ENCODE measurements around the gene PIGM.

PIGM gene

DNA sequence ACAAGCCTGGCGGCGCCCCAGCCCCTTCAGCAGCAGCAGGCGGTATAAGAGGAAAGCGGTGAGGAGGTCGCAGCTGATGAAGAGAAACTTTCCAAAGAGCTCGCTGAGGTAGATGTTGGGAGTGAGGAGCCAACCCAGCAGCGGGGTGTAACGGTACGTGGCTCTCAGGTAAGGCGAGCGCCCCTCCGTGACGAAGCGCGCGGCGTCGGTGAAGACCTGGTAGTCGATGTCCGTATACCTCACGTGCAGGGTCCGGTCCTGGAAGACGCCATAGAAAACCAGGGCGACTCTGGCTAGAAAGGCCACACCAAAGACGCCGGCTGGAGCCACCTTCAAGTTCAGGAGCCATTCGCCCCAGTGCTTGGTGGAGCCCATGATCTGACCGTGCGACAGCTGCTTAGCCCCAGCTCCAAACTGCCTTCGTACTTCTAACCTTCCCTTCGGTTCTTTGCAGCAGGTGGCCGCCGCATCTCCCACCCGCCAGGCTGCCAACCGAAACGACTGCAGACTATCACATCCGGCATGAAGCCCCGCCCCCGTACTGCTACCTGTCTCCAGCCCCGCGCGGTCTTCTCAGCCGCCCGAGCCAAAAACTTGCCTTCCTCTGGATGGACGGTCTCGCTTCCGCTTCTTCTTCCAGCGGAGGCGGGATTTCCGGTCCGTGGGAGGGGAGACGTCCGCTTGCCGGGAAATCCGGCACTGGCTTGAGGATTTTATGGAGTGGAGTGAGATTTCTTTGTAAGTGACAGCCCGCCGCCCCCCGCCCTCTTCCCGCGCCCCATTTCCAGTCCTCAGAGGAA is at the start of gene PIGM:
TSS of gene PIGM (minus strand) at position 626 of the 800 bp plus-strand sequence. CDS start at position 375, 251 bp downstream.
- peak; percentile 96 for DNase-seq

DNA sequence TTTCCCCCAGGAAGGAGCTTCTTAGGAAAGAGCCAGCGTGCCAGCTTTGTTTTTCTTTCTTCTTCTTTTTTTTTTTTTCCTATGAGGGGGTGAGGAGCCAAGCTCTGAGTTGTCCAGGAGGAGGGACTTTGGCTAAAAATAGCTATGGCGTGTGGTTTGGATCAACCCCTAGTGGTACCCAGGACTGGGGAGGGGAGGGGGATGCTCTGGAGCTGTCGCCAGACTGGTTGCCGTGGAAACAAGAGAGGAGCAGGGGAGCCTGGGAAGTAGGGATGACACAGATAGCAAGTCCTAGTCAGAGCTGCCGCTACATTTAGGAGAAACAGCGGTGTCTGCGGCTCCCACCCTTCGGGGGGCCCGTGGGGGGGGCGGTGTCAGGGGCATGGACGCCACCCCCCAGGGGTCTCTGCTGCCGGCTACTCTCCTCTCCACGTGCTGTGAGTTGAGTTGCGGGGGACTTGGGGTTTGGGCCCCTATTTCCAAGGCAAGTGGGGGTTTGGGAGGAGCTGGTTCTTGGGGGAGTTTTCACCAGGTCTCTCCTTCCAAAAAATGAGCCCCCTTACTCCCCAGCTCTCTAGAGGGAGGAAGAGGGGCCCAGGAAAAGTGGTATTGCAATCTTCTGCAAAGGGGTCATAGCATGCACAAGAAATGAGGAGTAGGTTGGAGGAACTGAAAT is 49.6 kb upstream of the PIGM start, which contains the start of gene KCNJ9:
TSS of gene KCNJ9 (plus strand) at position 278 of the 676 bp plus-strand sequence. CDS start 2,493 bp downstream, outside the sequence.
- no peak for DNase-seq

DNA sequence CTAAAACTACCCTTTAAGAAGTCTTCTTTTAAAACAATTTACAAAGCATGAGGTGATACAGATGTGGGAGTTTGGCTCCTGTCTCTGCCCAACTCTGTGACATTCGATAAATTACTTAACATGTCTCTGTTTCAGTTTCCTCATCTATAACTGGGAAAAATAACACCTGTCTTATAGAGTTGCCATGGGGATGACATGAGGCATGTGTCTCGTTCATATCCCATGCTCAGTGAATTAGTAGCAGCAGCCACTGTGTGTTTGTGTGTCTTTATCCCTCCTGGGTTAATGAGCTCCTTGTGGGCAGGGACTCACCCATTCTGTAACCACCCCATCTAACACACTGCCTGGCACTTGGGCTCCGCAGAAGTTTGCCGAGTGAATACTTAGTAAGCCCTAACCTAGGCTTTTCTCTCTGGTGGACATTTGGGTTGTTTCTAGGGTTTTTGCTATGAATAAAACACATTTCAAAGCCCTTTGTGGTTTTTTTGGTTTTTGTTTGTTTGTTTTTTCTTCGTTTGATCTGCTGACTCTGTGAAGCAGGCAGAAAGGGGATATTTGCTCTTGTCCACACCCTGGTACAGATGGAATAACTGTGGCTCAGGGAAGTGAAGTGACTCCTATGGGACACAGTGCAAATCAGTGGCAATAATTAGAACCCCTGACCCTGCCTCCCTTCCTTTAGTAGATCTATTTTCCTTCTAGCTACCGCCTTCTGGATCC is 48.8 kb upstream of the PIGM start:
- no peak for DNase-seq

DNA sequence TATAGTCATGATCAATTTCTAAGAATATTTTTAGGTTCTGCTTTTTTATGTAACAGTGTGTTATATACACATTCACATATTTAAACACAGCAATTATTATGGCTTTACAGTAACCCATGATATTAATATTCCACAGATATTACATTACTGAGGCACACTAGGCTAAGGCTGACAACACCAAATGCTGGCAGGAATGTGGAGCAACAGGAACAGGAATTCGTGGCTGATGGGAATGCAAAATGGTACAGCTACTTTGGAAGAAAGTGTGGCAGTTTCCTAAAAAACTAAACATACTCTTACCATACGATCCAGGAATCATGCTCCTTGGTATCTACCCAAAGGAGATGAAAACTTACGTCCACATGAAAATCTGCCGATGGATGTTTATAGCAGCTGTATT is 47.7 kb upstream of the PIGM start:
- no peak for DNase-seq

DNA sequence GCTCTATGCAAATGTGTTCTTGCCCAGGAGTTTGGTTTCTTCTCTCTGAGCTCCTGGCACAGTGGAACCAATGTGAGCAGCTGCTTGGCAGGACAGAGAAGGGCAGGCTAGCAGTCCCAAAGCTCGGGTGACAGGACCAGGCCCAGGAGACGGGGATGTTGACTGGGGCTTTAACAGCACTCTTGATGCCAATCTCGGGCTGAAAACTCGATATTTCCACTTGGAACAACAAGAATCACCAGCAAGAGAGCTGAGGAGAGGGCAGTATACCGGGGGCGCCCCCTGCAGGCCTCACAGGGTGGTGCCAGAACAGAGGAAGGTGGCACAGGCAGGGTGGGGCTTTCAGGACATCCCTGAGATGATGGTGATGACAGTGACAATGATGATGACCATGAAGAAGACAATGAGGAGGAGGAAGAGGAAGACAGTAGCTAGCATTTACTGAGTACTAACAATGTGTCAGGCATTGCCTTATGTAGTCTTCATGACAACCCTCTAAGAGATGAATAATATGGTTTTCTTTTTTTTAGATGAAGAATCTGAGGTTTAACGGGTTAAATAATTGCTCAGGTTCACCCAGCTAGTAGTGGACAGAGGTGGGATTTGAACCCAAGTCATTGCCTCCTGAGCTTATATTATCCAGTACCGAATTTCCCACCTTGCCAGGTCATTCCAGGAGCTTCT is 46.9 kb upstream of the PIGM start:
- DNase-seq: peak; percentile 68

DNA sequence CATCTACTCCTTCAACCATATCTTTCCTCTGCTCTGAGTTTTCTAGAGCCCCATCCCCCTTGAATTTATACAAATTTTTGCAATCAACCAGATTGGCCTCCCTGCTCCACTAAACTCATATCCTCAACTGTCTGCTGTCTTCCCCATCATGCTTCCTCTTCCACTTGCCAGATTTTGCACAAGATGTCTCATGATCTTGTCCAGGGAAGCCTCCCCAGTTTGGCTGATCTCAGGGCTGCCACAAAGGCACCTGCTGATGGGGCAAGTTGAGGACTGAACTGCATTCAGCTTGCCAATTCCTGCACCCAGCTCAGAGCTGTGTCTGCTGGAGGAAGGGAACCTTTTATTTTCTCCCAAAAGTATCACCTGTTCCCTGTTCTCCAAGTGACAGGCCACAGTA is 45.7 kb upstream of the PIGM start:
- no peak for DNase-seq

DNA sequence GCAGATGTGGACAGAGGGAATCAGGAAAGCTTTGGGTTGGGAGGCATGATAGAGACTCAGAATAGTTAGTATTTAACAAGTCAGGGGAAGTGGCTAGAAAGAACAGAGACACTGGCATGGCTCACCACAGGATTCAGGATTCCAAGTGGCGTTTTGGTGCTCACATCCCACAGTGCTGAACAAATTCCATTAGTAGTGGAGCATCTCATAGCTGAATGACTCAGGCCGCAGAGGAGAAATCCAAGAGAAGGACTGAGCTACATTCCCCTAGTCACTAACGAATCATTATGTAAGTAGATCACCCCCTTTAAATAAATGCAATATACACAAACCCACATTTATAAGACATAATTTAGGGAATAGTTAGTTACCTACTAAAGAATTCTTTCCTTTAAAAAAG is 44.5 kb upstream of the PIGM start:
- DNase-seq: no peak

DNA sequence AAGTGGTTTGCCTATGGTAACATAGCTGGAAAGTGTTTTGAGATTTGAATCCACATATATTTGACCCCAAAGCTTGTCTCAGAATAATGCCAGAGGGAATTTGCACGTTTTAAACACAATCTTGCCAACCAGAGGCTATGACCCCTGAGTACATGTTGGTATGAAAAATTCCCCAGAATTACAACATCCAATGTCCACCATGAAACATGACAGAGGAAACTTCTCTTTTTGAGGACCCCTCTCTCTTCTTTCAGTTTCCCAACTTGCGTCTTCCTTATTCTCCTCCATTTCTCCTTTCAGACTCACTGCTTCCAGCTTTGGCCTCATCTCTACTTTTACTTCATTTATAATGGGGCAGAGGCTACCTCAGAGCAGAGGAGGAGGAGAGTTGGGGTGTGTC is 44.0 kb upstream of the PIGM start:
- no peak for DNase-seq

DNA sequence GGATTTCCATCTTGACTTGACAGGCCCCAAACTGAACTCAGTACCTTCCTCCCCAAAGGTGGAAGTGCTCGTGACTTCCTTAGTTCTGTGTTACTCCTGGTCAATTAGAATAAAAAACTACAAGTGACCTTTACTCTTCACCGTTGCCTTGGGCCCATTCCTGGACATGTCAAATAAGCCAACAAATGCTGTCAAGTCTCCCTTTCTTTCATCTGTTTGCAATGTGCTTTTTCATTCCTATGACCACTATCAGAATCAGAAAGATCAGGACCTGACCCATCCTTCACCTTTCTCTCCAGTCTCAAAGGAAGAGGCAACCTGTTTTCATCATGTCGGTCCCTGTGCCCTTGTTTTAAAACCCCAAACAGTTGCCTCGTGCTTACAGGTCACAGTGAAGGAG is 43.1 kb upstream of the PIGM start:
- DNase-seq: no peak

DNA sequence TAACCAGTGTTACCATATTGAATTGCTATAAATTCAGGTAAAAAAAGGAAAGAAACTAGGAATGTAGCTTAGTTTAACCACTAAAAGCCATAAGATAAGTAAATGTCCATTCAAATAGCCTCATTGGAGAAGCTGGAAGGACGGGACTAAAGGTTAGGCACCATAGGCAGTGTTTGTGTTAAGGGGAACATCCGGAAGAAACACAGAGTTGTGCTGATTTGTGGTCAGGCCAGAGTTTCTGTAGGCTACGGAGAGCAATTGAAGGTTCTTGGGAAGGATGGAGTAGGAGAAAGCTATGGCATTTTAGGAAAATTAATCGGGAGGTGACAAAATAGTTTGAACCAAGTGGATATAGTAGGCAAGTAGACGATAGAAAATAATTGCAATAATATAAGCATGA is 39.5 kb upstream of the PIGM start:
- DNase-seq: no peak

DNA sequence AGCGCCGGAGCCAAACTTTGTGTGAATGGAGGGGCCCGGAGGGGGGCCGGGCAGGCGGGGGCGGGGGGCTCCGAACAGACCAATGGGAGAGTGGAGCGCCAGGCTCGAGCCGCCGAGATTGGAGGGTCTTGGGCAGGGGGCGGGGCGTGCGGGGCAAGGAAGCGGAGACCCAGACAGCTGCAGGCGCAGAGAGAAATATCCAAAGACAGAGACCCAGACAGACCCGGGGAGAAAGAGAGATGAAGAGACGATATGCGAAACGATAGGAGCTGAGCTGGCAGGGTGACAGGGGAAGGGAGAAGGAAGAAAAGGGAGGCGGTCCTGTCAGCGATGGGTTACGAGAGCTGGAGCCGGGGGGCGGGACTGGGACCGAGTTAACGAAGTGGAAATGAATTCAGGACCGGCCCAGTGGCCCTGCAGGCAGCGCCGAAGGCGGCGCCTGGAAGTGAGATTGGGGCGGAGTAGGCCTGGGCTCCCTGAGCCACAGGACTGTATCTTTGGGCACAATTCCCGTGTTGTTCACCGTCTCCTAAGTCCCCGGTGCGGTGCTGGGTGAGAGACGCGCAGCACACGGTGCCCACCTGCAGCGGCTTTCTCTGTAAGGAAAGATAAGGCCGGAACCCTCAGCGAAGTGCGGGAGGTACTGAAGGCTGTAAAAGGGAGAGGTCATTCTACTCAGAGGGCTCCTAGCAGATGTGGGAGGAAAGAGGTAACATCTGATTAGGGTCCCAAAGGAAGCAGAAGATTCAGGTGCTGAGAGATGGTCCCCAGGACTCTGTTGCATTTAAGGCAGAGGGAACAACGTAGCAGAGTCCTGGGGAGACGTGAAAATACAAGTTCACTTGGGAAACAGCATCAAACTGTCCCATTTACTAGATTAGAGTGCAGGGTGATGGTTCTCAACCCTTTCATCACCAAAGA is 38.7 kb upstream of the PIGM start:
- DNase-seq: peak; percentile 38

DNA sequence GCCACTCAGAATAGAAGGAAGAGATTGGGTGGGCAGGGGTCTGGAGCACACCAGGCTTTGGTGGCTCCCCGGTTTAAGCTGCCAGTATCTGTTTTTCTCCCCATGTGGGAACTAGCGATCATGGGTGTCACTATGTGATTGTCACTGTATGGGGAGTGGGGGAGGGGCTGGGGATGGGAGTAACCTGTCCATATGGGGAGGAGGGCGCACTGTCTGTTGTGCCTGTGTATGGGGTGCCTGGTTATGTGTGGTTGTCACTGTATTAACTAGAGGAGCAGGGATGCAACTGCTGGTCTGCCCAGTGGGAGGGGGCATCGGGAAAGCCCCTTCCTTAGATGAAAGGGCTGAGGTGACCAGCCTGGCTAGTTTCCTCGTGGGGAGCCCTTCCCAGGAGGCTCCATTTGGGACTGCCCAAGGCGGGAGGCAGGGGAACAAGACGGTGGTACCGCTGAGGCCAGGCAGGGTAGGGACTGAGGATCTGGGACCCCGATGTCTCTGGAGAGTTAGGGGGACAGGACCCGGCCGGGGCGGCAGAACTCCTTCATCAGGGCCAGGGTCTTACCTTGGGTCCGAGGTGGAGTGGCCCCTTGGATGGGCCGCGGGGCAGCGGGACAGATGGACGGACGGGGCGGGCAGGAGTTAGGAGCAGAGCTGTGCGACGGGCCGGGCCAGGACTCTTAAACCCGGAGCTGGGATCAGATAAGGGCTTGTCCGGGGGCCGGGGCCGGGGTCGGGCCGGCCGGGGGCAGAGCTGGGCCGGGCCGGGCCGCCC is 37.9 kb upstream of the PIGM start, which contains the start of gene KCNJ10:
TSS of gene KCNJ10 (minus strand) at position 701 of the 772 bp plus-strand sequence. CDS start 27,628 bp downstream, outside the sequence.
- no peak for DNase-seq

DNA sequence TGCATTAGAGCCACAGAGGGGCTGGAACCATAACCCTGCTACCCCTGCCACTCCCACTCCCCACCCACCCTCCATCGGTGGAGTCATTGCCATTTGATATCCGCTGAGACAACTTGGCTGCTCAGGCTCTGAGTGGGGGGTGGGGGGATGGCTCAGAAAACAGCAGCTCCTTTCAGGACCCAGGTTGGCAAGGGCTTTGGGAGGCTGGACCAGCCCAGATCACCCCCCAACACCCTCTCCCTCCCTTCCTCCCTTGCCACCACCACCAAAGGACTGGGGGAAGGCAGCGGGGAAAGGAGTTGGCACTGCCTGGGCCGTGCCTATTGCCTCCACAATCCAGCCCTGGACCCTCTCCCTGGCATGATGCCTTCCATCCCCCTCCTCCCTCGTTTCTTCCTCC is 36.4 kb upstream of the PIGM start:
- no peak for DNase-seq

DNA sequence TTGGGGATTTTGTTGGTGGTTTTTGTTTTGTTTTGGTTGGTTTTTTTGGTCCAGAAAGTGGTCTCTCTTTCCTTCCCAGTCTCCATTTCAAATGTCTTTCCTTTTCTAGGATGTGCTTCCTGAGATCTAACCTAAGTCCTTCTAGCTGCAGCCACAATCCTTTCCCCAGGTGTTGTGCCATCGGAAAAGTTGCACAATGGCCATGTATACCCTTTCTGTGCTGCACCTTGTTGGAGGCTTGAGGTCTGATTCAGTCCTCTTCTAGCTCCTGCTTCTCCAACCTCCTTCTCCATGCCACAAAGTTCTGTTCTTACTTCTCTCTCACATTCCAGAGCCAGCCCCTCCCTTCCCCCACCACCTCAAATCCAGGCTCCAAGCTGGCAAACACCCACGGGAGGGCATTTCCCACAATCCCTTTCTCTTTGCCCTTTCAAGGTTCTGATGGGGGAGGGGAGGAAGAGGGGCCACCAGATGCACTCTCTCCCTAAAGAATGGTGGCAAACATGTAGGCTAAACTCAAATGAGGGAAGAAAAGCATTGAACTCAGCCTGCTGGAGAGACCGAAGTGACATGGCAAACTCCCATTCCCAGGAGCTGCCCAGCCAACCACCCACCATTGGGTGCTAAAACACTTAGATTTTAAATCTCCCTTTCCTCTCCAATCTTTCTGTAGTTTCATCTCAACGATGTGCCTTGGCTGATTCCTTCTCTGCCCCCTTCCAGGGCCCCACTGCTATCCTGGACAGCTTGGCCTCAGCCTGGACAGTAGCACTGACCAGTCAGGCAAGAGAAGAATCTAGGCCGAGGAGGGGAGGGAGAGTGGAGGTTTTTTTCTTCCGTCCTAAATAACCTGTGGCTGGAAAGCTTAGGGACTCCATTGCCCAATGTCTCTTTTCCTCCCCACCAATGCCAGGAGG is 35.3 kb upstream of the PIGM start:
- DNase-seq: no peak

DNA sequence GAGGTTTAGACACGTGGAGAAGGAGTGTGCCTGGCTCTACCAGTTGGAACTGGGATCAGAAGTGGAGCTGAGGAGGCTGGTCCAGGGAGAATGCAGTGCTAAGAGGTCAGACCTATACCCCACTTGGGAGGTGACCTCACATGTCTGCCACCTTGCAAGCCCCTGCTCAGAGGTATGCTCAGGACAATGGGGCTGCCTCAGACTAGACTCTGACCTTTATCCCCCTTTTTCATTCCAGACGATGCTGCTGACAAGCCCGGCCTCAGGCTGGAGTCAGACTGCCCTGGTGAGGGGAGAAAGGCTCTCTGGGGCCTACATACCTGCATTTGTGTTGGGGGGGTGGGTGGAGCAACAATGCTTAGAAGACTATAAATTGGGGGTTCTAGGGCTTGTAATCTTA is 33.0 kb upstream of the PIGM start:
- DNase-seq: no peak

DNA sequence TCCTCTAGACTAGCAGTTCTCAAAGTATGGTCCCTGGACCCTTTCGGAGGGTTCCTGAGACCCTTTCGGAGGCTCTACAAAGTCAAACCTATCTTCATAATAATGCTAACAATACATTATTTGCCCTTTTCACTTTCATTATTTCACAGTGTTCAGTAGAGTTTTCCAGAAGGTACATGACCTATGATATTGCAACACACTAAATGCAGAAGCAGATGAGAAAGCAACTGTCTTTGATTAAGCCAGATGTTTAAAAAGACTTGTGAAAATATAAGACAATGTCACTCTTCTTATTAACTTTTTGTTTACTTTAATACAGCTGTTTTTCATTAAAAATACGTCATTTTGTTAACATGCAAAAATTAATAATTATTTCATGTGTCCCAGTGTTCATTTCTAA is 32.4 kb upstream of the PIGM start:
- DNase-seq: no peak

DNA sequence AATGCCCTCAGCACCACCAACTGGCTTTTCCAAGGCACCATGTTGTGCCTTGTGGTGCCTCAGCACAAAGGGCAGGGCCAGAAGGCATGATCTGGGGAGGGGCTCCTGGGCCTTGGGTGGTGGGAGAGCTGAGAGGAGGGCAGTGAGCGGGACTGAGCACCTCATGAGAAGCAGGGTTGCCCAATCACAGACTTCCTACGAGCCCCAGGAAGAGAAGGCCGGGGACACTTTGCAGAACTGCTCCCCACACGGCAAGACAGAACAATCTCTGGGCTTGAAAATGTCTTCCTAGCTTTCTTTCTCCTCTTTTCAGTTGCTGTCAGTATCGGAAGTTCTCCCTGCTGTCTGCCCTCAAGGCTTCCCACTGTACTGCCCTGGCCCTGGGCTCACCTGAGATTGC is 31.4 kb upstream of the PIGM start:
- no peak for DNase-seq

DNA sequence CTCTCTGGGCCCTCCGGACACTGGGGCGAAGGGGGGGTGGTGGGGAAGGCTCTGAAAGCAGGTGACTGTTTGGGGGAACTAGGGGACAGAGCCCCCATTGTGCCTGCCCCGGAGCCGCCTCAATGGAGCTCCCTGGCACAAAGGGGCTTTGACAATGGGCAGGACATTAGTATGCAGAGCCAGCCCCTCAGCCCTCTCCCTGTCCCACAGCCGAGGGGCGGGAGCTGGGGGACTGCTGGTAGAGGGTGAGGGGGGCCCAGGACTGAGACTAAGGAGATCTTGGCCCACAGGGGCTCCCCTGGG is 30.4 kb upstream of the PIGM start:
- DNase-seq: no peak

DNA sequence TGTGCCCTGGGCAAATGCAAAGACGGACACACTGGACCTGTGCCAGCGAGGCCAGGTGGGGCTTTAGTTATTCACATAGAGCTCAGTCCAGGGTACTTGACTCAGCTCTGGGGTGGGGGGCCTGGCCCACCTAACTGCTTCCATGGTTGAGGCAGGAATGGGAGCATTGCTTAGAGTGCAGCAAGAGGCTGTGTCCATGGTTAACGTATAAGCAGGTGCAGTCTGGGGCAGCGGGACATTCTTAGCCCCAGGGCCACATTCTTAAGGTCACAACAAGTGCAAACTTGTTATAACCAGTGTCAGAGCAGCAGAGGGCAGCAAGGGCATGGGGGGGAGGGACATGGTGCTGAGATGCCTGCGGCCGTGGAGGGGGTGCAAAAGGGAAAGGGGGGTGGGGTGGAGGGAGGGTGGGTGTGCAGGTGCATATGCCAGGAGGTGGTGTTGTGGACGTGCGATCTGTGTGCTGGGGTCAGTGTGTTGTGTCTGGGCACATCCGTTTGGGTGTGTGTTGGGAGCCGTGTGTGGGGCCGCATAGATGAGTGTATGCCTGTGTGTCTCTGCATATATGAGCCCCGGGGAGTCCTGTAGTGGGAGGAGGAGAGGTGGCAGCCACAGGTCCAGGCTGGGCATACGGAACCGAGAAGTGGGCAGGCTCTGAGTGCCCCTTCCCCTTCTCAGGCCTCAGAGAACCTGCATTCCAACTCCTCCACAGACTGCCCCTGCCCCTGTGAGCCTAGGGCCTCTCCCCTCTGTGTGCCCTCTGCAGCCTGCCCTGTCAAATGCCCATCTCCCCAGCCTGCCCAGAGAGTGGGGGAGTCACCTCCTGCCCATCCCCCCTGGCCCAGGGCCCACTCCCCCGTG is 29.8 kb upstream of the PIGM start:
- no peak for DNase-seq
